NCI-H2081 (cell line): ENCODE data around the gene DPP6.
A peak's percentile ranks its signal among the peaks of the same experiment; 100 is the strongest.

ENCODE experiments used
- DNase-seq, 2 experiments: peaks; one replicate each; lab custom pipeline; 2025; lab: John Stamatoyannopoulos, UW

DPP6 gene

DNA sequence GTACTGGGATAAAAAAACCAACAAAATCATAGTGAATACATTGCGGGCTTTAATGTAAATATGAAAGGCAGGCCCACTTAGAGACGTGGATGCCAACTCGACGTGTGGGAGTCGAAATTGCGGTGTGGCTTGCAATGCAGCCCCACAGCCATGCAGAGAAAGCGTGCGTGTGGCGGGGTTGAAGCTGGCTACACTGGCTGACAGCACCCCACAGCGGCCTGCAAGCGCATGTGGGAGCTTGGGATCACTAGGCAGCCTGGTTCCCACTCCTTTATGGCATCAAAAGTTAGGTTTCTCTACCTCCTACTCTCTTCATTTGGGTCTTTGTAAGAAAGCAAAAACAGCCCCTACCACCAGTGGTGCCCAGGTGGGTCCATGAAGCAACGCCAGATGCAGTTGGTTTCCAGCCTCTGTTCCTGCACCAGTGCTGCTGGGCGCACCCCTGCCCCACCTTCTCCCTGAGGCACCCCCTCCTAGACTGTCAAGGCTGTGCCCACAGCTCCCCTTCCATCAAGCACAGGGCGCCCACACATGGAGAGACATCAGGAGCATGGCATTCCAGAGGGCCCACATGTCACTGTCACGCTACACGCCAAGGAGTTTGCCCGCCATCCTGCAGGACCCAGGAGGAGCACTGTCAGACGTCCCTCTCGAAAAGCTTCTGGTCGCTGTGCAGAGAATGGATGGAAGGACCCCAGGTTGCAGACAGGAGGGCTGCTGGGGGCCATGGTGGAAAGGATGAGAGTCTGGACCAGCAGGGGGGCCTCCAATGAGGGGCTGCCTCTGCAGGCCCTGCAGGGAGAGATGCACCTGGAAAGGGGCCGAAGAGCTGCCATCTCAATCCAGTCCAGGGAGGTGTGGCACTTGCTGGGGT, 807.8 kb downstream of the DPP6 start:
- no peak for DNase-seq

DNA sequence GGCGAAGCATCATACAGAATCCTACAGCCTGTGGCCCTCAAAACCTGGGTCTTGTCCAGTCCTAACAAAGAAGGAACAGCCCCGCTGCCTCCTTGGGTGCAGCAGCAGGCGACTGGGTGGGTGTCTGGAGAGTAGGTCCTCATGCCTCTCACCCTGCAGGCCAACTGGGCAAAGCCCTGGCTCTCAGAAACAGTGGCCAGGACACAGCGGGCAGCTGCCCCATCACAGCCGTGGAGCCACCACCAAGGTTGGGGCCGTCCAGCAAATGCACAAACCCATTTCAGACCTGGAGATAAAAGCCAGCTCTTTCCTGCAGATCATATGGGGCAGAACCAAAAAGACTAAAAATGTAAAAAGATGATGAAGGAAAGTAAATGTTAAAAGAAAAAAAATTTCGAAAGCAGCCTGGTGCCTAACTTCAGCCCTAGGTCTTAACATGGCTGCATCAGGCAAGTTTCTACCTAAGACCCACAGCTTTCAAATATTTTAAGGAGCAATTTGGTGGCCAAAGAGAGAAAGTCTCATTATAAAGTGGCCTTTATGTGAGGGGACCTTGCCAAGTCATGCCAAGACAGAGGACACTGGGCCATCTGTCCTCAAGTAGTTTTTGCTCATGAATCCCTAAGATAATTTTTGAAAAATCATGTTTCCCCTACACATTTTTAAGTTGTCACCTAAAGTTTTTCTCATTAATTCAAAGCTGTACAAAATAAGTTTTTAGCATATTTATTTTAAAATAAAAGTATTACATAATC, 808.6 kb downstream of the DPP6 start:
- no peak for DNase-seq

DNA sequence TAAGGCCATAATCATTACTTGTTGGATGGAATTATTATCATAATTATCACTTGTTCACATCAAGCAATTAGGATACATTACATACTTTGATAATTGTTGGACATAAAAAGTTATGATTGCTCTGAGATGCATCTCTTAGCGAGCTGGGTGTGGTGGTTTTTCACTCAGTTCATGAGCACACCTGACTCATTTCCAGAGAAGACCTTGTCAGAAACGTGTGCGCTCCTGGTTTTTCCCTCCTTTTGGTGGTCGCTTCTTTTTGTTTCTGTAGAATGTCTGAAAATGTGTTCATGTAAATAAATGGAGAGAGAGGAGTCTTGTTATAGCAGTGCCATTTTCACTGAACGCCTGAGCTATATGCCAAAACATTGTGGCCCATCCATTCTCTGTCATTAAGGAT, 809.4 kb downstream of the DPP6 start:
- no peak for DNase-seq

DNA sequence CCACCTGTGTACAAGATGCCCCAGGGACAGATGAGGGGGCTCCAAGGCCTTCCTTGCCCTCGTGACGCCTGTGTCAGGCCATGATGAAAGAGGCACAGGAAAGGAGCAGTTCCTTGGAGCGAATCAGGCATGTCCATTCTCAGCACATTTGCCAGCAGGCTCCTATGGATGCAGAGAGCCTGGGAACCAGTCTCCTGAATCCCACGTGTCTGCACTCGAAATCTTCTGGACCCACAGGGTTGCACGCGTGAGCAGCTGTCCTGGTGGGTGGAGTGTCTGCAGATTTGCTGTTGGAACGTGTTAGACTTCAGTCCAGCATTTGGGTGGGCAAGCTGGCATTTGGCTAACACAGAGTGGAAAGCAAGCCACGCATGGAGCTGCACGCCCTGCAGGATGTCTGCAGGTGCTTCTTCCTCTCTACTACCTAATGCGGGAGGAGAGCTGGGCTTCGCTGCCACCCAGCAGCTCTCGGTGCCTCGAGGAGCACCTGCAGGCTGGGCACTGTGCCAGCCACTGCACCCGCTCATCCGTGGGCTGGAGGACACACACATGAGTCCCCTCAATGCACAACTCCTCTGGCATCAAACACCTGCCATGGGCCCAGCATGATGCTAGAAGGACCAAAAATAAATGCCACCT, 810.1 kb downstream of the DPP6 start:
- peak in 1 of 2 experiments; percentile 41 for DNase-seq

DNA sequence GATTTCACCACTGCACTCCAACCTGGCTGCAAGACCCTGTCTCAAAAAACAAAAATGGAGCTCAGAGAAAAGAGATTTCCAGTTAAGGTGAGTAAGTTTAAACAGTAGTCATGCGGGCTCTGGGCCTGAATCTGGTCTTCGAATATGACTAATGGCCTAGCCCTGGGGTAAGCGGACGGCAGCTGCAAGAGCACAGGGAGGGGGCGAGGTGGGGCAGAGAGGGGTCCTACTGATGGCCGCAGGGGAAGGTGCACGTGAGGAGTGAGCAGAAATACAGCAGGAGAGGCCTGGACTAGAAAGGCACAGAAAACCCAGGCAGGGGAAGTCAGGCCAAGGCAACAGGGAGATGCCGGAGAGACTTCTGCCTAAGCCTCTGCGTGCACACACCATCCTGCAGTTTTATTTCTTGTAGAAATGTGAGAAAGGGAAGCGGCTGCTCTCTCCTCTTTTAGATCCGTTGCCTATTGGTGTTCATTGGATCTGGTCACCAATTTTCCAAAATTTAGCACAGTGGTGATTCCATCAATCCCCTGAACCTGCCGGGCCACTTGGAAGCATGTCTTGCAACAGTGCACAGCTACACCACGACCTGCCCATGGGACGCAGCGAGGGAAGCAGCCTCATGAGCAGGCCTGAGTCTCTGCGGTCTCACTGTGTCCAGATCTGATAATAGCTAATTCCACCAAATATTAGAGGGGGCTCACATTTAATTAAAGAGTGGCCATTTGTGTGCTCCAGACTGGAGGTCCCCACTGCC, 811.7 kb downstream of the DPP6 start:
- DNase-seq = no peak

DNA sequence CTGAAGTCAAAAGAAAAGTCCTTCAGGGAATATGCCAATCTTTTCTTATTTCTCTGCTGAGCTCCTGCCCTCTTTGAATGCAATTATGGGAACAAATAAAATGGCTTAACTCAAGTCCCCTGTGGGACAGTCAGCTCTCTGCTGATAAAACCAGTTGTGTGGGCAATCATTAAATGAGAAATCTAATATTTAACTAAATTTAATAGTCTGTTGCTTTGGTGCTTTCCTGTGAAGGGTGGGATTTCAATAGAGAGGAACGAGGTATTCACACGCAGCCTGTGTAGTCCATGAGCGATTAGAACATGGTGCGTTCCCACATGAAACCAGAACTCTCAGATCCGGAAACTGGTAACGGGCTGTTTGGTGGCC, 812.3 kb downstream of the DPP6 start:
- DNase-seq = no peak

DNA sequence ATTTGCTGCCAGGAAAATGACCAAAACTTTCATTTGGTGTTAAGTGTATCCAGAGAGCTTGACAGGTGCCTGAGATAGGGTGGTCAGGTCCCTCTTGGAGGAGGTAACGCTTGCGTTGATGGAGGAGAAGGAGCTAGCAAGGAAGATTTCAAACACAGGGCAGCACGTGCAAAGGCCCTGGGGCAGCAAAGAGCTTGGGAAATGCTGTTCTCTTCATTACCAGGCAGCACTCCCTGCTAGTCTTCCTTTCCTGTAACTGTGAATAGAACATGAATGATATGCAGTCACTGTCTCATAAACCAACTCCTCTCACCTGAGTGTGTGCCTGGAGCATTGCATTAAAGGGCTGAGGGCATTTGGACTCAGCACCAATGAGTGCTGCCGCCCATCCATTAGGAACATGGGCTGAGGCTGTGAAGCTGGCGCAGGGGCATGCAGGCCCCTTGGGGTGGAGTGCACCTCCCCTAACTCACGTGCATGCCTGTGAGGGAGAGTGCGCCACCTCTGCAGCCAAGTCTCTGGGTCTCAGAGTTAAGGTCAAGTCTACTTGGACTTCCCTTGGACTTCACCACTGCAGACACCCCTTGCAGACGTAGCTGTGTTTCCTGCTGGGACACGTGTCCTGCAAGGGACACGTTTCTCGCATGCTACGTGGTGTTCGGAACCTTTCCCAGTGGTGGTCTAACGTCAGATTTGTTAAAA, 813.9 kb downstream of the DPP6 start:
- no peak for DNase-seq

DNA sequence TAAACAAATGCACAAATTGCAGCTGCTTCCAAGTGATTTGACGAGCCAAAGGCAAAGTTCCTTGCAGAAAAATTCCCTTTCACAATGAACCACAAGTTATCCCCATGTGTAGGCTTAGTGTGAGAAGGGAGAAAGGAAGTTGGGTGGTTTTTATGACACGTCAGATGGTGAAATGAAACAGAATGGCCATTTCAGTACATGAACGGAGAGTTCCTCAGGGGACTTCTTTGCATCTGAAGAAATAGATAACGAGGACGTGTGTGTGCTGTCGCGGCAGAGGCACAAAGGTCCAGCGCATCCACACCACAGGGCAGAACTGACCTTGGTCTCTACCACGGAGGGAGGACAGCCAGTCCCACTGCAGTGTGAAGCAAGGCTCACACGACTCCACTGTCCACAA, 814.9 kb downstream of the DPP6 start:
- no peak for DNase-seq

DNA sequence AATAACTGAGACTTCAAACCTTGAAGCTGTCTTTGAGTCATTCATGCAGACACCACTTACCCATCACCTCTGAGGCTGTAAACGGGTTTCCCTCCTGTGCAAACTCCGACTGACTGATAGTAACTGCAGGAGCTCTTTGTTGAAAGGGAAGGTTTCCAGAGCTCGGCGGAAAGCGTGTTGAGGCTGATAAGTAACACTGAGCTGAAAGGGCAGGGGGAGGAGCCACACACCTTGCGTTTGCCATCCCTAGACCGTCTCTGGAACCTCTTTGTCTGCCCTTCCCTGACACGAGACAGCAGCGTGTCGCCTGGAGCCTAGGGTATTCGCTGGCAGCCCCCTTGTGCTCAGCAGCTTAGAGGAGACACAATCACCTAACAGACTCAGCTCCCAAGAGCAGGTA, 816.7 kb downstream of the DPP6 start:
- no peak for DNase-seq

DNA sequence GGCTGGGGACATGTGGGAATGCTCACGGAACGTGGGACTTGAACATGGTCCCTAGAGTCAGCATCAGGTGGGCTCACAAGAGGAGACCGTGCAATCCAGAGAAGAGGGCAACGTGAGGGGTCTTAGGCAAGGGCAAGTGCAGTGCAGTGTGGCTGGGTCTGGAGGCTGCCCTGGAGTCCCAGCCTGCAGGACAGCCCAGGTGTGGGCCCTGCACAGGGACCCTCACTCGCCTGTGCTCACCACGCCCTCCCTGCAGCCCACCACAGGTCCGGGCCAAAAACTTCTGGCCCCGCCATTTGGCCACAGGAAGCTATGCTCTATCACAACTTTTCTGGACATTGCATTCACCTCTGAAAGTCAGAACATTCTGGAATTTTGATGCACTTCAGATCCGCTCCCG, 817.2 kb downstream of the DPP6 start:
- no peak for DNase-seq

DNA sequence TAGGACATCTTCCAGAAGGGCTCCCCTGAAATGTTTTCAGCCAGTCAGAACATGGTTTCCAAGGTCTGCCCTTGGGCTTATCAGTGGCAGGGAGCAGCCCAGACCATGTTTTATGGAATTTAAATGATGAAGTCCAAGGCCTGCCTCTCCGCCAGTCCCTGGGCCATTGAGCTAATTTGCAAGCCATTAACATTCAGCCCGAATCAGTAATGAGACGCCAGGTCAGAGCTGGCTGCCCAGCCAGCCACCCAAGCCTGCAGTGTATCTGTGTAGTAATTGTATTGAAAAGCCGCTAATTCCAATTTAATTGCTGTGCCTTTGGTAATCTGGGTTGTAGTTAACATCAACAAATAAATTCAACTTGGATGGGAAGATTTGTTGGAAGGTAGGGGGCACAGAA, 819.3 kb downstream of the DPP6 start:
- no peak for DNase-seq

DNA sequence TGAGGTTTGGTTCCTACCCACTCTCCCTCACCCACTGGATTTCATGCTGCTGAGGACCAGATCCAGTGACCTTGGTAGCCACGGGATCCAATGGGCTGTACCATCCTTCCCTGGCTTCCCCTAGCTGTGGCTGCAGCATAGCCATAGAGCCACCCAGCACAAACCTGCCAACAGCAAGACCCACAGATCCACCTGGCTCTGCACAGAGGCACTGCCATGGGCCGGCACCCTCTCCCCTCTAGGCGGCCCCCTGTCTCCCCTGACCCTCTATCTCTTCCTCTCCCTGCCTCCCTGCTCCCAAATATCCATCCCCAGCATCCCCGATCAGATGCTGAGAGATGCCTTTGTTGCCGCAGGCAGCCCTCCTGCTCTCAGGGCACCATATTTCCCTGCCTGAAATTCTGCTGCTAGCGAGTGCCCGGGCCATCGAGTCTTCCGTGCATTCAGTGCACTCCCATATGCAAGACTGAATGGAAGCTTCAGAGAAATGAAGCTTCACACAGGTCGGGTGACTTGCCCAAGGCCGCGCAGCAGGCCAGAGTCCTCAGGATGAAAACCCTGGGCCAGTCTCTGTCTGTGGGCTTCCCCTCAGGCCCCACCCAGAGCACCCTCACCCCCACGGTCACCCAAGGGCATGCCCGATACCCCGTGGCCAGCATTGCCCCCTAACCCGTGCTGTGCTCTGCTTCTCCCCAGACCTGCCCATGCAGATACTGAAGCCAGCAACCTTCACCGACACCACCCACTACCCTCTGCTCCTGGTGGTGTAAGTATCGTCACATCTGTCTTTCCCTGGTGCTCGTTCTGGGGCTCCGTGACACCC, 819.9 kb downstream of the DPP6 start:
- DNase-seq = no peak

DNA sequence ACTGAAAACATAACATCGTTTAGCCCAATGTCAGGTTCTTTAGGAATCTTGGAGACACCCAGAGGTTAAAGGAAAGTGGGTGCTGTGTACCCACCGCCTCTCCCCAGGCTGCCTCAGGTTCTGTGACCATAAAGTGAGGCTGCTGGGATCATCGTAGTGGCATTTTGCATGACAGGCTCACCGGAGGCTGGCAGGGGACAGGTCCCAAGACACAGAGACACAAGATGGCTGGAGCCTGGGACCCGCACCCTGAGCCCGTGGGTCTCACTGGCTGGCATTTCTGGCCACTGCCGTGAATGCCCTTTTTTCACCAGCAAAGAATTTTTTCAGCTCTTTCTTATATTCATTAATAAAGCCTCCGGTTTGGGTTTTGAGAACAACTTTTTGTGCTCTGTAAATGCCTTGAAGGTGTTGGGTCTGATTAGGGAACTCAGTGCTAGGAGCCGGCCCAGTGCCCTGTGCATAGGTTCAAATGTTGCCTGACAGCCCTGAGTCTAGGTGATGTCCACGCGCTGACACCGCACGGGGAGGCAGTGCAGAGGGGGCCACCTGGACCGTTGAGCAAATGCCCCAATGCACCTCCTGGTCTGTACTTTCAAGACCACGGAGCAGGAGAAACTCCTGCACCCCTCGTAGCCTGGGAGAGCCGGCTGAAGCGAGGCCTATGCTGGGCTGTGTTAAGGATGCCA, 820.8 kb downstream of the DPP6 start:
- DNase-seq = no peak

DNA sequence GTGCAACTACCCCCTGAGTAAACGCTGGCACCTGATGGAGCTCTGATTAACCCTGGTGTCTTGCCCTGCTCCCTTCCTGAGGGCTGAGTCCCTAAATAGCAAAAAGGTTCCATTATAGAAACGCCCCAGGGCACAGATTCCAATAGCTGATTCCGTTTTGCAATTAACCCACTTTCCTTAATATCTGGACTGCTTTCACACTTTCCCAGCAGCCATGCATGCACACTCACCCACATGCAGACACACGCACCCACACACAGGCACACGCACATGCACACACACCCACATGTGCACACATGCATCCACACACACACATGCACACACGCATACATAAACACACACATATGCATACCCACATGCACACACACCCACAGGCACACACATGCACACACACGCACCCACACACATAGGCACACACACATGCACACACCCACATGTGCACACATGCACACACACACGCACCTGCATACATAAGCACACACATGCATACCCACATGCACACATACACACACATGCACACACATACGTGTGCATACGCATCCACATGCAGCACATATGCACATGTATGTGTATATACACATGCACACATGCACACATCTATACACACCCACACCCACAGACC, 821.4 kb downstream of the DPP6 start:
- DNase-seq = no peak

DNA sequence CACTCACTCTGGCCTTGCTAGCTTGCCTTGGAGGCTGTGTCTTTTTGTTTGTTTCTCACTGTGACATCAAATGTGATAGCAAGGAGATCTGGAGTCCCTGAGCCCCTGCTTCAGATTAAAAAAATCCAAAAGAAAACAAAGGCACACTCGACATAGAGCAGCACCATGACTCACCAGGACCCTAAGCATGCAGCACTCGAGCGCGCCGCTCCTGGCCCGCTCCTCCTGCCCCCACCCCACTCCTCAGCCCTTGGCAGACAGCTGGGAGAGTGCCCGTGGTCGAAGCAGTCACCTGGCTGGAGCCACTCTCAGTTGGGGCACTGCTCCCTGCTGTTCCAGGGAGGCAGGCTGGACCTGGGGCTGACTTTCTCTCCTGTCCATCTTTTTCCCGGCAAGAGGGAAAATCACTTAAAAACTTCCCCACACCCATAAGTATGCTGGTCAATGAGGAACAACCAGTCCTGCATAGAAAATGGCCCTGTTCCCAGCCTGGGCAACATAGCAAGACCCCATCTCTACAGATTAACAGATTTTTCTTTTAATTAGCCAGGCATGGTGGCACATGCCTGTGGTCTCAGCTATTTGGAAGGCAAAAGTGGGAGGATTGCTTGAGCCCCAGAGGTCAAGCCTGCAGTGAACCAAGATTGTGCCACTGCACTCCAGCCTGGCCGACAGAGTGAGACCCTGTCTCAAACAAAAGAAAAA, 822.4 kb downstream of the DPP6 start:
- DNase-seq = no peak

DNA sequence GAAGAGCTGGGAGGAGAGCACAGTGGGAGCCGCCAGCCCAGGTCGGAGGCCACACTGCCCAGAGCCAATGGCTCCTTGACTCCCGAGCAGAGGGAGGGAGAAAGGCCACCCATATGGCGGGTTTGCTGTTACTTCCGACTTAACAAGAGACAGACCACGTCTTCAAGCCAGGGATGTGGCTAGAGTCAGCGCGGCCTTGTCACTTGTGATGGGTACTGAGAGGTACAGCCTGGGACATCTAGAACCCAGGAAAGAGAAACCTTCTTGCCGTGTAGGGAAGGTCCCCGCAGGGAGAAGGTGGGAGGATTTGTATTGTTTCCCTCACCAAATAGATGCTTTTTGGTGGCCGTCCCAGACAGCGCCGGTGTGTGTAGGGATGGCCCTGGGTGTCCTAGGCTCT, 823.1 kb downstream of the DPP6 start:
- DNase-seq = no peak

DNA sequence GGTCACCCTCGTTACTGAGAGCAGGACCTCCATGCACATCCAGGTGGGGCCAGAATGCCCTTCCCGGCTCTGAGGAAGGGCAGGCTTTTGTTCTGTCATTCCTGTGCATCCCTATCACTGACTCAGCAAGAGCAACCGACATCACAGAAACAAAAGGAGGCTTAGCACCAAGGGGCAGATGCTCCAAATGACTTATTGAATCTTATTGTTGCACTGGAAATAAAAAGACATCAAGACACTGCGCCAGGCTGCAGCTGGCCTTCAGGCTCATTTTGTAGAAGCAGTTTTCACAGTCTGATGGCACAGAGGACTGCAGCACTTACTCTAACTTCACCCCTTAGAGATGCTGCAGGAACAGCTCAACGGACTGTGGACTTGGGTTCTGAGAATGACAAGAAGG, 824.3 kb downstream of the DPP6 start:
- no peak for DNase-seq

DNA sequence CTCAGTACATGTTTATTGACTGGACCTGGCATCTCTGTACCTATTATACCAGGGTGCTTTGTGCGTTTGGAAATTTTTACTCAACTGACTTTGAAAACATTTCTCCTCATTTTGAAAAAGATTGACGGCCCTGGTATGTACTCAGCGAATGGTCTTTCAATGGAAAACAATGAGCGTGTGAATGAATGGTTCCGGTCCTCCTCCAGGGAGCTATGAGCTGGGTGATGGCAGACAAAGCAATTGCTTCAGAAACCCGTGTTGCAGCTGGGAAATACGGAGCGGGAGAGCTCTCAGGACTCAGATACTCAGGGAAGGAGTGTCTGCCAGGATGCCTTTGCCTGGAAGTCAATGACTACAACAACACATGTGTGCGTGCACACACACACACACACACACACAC, 824.8 kb downstream of the DPP6 start:
- no peak for DNase-seq

DNA sequence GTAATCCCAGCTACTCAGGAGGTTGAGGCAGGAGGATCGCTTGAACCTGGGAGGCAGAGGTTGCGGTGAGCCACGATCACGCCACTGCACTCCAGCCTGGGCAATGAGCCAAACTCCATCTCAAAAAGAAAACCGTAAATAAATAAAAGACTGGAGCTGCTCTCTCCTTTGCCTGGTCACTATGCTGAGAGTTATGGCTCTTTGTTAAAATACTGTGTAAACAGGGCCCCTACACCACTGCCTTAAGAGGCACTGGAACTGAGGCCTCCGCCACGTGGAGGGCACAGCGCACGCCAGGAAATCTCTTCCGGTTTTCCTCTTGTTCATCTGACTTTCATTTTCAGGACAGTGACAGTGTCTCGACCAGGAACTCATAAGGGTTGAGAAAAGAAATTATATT, 827.4 kb downstream of the DPP6 start:
- DNase-seq = peak in 1 of 2 experiments; percentile 32
